HPDE6-E6E7 (cell line): ENCODE data around the gene PRCC.
"Not testable (repeated sequence)": the region's sequence is repeated elsewhere in the genome, so short reads cannot be mapped to it uniquely, and the experiment has no call there.

ENCODE experiments used
- DNase-seq: peaks from one replicate; pipeline ENCODE4 v3.0.0; 2011; ENCODE audit warnings: missing footprints; ENCODE audit errors: extremely low spot score

The PRCC gene

DNA sequence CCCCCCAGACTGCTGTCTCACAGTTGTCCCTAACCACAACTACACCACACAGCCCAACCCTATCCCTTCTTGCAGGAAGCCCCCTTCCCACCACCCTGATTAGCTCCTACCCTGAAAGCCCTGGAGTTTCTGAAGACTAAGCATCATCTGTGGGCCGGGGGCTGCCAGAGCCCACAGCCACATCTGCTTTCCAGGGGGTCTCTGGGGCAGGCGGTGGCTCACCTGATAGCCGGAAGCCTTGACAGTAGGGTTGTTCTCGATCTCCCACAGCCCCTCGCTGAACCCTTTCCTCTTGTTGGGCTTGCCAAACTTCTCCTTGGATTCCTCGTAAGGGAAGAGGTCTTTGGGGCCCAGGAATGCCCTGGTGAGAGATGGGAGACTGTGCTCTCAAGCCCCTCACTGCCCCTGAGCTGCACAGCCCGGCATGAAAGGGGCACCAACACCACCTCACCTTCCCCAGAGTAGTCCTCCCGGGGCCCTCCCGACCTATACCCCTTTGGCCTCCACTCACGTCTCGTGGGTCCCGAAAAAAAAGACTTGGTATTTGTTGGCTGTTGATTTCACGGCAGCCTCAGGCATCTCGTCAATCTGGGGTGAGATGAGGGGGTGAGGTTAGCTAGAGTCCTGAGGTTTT lies 22.4 kb upstream of the PRCC start:
- no peak for DNase-seq

DNA sequence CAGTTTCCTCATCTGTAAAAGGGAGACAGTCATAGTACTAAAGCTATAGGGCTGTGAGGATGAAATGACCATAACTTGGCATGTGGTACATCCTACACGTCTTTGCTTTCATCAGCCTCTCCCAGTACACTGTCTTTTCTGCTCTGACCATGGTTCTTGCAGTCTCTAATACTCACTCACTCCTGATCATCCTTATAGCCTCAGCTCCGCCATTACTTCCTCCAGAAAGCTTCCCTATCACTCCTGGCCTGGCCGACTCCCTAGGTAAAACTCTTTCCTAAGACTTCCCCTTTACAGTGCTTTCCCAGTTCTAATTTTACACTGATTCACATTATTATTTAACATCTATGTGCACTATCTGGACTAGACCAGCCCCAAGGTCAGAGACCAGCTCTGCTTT lies 21.5 kb upstream of the PRCC start:
- DNase-seq: no peak

DNA sequence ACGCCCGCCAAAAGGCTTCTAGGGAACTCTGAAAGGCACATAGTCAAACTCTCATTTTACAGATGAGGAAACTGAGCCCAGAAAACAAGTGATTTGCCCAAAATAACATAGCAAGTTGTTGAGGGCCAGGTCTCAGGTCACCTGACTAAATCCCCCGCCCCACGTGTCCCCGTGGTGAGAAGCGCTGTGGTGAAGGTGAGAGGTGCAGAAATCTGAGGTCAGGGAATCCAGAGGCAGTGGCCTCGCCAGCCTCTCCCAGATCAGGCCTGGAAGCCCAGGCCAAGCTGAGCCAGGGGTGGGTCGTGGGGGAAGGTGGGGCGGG lies 21.0 kb upstream of the PRCC start:
- no peak for DNase-seq

DNA sequence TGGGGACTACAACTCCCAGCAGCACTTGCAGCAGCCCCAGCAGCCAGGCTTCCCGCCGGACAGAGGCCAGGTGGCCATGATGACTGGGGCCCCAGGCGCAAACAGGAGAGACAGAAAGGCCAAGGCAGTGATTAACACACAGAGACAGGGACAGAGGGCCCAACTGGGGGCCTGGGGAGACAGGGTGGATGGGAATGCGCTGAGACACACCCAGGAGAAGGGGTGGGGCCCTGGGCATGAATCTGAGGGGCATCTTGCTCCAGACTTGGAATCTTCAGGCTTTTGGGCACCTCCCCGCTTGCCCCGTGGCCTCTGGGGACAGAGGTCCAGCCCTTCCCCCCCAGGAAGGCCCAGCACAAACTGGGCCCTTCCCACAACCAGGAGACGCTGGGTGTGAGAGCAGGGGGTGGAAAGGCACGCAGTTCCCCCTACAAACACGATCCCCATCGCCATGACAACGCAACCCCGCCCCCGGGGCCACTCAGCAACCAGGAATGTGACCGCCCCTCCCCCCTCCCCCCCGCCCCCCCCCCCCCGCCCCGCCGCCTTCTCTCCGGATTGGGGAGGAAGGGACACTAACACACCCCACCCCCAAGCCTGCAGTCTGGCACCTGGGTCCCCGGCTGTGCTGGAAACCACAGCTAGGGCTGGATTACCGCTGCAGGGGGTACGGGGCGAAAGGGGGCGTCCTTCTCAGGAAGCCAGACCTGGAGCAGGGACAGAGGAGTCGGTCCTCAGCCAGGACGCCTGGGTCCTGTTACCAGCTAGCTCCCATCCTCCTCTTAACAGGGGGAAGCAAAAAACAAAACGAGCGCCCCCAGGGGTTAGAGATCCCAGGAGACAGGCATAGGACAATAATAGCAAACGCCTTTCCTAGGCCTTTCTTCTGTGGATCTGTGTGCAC lies 20.4 kb upstream of the PRCC start:
- DNase-seq: peak; percentile 85

DNA sequence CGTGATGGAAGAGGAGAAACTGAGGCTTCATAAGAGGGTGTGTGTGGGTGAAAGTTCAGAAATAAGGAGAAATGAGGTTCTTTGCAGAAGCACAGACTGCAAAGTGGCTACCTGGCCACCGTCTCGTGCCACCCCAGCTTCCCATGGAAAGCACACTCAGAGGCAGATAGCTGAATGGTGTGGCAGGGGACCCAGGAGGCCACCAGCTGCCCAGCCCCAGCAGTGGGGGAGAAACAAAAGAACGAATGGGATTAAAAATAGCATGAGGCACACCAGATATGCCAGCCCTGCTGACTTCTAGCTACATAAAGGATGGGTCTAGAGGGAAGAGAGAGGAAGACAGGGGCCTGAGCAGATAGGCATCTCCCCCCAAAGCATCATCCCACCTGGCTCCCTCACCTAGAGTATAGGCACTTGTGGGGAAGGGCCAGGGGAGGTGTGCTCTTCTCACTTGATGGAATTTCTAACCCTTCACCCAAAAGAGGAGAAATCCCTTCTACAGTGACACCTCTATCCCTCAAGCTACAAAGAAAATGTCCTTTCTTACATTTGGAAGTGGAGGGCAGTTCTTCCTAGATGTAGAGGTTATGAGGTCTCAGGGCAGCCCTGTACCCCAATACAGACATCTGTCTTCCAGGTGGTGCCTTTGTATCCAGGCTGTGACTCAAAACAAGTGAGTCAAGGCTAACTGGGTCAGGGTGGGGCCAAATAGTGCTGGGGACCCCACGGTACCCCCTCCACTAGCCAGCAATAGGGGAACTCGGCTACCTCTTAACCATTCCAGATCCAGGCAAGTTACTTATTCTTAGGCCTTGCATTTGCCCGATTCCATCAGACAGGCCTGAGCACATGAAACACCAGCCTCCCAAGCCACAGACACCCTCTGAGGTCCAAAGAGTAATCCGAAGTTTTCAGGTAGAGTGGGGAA lies 19.3 kb upstream of the PRCC start:
- DNase-seq: no peak

DNA sequence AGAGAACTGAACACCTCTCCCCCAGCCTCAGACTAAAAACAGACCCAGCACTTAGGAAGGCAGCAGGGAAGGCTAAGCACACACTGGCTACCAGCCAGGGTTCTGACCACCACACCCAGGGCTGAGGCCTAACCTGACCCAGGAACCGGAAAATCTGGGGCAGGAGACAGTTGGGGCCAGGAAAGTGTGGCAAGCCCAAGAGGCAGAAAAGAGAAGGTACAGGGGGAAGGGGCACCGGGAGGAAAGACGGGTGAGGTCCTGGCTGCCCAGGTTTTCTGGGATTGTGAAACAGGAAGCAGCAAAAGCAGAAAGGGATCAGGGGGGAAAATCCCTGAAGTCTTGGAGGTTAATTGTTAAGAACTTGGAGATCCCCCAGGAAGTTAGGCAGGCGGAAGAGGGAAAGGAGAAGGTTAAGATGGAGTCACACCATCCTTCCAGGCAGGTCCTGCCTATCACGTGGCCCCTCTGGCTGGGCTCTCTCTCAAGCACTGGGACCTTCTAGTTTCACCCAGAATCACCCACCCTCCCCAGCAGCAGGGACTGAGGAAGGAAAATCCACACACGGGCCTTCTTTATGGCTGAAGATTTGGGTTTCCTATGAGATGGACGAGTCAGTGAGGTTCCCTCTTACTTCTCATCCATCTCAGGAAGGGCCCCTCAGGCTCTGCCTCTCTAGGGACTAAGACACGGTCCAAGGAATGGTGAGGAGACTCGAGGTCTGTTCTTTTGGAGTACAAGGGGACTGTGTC lies 18.5 kb upstream of the PRCC start:
- no peak for DNase-seq

DNA sequence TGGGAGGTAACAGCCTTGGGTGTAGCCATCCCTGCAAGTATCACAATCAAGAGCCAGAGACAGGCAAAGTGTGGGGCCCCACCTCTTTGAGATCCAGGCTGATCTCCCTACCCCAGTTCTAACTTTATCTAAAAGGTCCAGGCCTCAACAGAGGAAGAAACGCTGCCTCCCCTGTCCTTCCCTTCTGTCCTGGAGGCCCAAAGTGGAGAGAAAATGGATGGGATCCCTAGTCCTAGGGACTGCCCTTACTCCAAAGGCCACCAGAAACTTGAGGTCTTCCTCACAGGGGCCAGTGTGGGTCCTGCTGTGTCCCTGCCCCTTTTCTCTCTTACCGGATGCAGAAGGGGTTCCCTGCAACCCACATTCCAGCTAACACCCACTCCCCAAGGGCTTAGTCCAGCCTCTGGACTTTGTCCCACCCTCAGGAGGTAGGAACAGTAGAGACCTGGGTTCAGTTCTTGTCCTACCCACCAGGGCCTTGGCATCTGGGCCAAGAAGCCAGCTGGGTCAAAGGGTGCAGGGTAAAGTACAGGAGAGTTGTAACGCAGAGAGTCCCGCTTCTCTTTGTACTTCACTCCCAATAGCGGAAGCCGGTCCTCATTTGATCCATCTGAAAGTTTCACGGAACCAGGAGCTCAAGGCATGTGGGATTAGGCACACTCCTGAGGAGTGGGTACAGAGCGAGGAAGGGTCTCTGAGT lies 17.8 kb upstream of the PRCC start:
- DNase-seq: no peak

DNA sequence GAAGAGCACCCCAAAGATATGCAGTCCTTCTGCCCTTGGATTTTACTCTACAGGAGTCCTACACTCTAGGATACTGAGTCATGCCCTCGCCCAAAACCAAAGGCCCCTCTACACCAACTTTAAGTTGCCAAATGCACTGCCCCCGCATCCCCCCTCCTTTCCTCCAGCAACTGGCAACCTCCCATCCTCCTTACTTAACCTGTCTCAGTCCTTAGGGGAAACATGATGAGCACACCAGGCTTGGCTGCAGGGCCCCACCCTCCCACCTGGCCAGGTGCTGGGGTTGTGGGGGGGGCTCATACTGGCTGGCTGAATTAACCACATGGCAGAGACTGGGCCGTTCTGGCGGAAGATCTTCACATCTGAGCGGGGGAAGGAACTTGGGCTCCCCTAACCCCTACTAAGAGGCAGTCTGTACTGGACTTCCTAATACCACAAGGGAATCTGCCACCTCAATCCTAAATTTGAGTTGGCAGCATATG lies 17.1 kb upstream of the PRCC start:
- no peak for DNase-seq

DNA sequence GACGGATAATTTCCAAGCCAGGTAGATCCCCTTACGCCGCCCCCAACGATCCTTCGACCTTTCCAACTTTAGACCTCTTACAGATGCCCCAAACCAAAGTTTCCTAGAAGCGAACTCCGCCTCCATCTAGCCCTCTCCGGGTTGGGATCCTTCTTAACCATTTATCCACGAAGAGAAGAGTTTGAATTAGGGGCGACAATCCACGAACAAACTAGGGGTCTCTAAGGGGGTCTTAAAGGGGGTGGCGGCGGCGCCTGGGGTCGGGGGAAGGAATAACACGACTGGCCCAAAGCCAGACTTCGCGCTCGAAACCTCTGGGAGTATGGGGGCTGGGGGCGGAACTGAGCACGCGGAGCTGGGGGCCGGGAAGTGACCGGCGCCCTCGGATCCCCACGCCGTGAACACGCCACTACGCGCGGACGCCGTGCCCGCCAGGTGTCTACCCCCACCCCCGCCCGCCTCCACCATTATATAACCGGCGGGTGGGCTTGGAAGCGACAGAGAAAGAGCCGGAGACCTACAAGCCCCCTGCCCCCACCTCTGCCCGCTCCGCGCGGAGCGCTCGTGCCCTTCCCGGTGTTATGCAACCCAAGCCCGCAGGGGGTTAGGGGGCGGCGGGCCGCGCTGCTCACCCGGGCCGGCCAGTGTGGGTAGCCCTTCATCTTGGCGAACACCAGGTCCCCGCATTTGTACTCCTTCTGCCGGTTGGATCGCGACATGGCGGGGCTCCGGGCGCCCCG lies 16.5 kb upstream of the PRCC start:
- DNase-seq: no peak

DNA sequence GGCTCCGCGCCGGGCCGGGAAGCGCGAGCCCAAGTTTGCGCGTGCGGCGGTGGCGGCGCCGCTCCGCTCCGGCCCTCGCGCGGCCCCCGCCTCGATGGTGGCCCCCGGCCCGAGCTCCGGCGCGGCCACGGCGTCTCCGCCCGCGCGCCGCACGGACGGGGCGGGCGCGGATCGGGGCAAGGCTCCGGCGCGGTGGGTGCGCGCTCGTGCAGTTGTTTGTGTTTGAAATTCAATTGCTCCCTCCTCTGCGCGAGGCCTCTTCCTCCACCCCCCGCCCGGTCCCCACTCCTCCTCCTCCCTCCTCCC lies 15.9 kb upstream of the PRCC start, which contains the start of gene HDGF:
HDGF (minus strand) TSS at position 225 of the 306 bp plus-strand sequence. CDS start 246 bp downstream, outside the sequence.
- no peak for DNase-seq

DNA sequence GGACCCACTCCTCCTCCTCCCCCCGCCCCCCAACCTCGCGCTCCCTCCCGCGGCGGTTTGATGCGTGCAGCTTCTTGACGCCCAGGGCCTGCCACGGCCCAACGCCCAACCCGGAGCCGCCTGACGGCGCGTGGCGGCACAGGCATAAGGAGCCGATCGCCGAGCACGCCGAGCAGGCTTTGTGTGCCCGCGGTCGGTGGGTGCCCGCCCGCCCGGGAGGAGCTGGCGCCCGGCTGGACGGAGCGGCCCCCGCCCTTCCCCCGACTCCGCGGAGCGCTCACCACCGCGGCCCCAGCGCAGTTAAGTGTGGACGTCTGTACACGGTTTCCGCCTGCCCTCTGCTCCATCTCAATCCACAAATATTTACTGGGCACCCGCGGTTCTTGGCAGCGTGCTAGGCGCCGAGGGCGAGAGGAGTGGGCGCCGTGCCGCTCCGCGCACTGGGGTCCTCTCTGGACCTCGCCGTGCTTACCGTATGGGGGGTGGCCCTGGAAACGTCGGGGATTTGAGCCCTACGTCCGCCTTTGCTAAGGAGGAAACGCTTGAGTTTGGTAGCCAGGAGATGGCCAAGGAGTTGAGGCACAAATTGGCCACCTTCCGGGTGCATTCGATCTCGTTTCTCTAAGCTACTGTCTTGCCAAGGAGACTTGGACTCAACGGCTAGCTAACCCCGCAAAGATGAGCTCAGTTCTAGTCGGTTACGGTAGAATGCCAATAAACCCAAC lies 15.4 kb upstream of the PRCC start:
- peak; percentile 86 for DNase-seq

DNA sequence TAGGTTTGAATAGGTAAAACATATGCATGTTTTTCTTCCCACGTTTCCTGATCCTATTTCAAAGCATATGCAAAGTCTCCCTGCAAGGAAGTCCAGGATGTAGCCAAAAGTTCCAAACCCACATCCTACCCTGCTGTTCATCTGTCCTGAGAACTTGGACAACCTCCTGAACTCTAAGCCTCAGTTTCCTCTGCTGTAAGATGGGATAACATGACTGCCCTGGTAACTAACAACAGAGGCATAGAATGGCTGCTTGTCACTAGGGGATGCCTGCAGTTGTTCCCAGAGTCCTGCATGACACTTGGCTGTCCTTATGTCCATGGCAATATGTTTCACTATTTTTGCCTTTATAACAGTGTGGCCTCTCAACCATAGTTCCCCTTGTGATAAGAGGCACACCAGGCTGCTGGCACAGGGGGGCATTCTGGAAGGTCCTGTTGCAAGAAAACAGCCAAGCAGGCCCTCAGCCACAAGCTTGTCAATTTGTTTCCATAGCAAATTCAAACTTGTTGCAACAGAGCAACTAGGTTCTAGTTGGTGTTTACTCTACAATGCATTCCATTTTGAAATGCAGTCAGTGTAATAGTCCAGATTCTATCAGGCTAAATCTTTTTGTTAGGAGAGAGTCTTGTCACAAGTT lies 14.4 kb upstream of the PRCC start:
- DNase-seq: no peak

DNA sequence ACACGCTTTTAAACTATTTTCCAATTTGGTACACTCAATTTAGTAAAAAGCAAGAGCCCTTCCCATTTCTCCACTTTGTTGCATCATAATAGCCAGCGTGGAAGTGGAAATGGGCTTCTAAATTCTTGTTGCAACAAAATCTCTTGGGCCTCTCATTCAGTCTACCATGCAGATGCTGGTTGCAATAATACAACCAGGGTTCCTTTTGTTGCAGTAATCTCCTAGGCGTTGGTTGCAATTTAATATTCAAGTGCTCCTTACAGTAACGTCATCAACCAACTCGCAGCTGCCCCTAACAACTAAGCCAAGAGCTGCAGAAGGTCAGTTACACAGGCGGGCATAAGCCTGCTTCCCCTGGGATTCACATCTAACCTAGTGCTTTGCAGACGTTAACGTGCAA lies 13.1 kb upstream of the PRCC start:
- no peak for DNase-seq

DNA sequence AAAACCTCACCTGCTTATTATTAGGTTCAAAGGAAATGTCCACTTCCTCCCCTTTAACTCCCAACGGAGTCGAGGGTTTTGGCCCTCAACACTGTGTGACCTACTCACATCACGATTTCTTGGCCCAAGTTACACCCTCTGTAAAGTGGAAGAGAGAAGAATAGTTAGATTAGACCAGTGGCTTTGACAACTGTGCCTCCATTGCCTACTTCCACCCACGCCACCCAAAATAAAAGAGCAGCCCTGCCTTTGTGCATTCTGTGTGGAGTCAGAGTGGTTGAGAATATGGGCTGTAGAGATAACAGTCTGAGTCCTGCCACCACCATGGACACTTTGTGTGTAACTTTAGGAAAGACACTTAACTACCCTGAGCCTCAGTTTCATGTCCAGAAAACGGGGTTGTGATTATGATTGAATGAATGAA lies 11.8 kb upstream of the PRCC start:
- DNase-seq: no peak

DNA sequence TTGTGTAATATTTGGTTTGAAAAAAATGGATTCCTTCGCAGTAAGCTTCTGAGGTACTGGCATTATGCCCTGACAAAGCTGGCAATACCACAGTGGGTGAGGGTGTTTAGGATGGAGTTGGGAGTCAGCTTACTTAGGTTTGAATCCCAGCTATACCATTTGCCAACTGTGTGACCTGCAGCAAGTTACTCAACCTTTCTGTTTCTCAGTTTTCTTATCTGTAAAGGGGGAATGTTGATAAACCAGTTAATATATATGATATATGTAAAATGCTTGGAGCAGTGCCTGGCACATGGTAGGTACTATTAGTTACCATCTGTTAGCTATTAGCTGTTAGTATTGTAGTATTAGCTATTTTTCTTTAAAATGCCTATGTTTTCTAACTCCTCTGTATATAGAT lies 11.0 kb upstream of the PRCC start:
- DNase-seq: no peak

DNA sequence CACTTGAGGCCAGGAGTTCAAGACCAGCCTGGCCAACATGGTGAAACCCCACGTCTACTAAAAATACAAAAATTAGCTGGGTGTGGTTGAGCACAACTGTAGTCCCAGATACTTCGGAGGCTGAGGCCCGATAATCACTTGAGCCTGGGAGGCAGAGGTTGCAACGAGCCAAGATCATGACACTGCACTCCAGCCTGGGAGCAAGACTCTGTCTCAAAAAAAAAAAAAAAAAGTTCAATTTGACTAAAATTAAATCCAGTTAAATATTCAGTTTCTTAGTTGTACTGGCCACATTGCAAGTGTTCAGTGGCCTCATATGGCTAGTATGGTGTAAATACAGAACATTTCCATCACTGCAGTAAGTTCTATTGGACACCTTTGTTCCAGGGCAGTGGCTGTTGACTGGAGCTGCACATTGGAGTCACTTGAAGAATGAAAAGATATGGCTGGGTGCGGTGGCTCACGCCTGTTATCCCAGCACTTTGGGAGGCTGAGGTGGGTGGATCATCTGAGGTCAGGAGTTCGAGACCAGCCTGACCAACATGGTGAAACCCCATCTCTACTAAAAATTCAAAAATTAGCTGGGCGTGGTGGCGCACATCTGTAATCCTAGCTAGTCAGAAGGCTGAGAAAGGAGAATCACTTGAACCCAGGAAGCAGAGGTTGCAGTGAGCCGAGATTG lies 9.6 kb upstream of the PRCC start:
- DNase-seq: not testable (repeated sequence)

DNA sequence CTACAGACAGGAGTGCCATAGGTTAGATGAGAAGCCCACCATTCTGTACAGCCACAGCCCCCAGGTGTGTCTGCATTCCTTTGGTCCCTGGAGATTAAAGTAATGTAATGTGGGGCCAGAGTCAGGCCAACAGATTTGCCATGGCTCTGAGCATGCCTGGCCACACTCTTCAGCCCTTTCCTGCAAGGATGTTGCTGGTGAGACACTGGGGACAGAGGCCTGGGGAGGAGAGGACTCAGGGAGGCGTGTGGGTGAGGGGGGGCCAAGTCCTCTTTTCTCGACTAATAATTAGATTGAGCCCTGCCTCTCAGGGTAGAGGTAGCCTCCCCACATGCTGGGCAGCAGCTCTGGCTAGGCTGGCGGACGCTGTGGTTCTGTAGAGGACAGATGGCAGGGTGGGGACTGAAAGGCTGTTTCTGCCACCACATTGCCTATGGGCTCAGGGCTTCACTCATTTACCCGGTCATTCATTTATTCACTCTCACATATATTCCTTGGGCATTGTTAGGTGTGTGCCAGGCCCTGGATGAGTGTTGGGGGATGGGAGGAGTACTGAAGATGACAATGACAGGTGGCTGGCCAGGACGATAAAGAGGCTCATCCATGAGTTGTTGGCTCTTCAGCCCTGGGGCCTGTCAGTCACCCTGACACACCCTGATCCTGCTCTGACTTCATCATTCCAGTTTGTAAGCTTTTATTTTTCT lies 7.1 kb upstream of the PRCC start:
- DNase-seq: no peak

DNA sequence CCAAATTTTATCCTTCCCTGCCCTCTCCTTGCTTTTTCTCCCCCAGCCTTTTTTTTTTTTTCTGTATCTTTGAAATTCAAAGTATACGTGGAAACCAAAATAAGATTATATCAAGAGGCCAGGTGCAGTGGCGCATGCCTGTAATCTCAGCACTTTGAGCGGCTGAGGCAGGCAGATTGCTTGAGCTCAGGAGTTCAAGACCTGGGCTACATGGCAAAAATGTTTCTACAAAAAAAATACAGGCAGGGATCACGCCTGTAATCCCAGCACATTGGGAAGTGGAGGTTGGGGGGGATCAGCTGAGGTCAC lies 6.6 kb upstream of the PRCC start:
- no peak for DNase-seq
